ENCODE results near the gene DPP6. TPM values are rescaled to one million over a fixed set of nuclear protein-coding genes. Genes with fewer than 3 reads are reported as not detected.

The DPP6 gene
- total and polyA plus RNA-seq, 2 of the 8 experiments (the other 6 are each of a cell fraction or from before 2014, with no cell fraction given): 4.7 to 6.8 TPM

DNA sequence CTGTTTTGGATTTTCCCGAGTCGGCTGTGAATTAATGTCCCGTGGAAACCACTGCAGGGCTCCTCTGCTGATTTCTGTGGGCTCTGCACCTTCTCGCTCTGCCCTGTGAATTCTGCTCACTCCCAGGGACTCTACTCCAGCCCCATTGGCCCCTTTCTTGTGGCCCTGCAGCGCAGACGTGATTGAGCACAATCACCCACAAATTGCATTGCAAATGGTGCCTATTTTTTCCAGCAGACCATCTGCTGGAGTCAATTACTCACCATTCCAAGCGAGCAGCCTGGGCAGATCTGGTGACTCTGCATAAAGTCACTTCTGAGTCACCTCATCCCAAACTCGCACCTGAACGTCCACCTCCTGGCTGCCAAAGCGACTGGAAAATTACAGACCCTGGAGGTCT lies 714.9 kb downstream of the DPP6 start:
- CTCF ChIA-PET (ENCODE audit: partially characterized antibody): interaction anchor here (1.0 to 1.6 kb wide), 5 partner anchors 9 to 98 kb away, joined by 3 to 5 read pairs (median 4); no protein-coding TSS in a partner anchor
- DNase-seq (ENCODE audit: low read depth in 1 of 2, low spot score in 2 of 2) (no peak), FAIRE-seq (no peak)
- Histone ChIP-seq H3K9me3 (ENCODE audit: insufficient read depth in 2 of 2, low read depth in 1 of 2, low read length in 1 of 2) (no peaks in the 10 kb centered on the region), H3K79me2 (ENCODE audit: control insufficient read depth in 1 of 2, insufficient read depth in 2 of 2, low read length in 2 of 2) (no peaks in the 10 kb centered on the region), H3K4me2 (ENCODE audit: insufficient read depth in 1 of 2, low read depth in 2 of 2, low read length in 2 of 2) (no peak overlapping the region), H2BK12ac (ENCODE audit: low read depth, low read length) (no peak overlapping the region), H4K5ac (ENCODE audit: insufficient read length, low read depth, low read length) (no peak overlapping the region), H4K20me1 (replicated peaks in 1 of 2; ENCODE audit: control insufficient read depth in 1 of 2, insufficient read depth in 2 of 2, low read length in 2 of 2) (no peaks in the 10 kb centered on the region), H2BK120ac (replicated peaks; ENCODE audit: low read depth, low read length) (no peak overlapping the region), H2AK5ac (ENCODE audit: low read depth, low read length) (no peak overlapping the region), H3K56ac (replicated peaks; ENCODE audit: insufficient read length, low read depth, low read length) (no peak overlapping the region), H2AFZ (ENCODE audit: low read length) (0 out of 2 replicates have a peak overlapping the region, but pooled peaks have one; percentile 58), H3K4me1 (replicated peaks in 1 of 4; ENCODE audit: control insufficient read depth in 3 of 4, insufficient read depth in 4 of 4, low read length in 3 of 4) (peaks cover 3 to 15% (median 7%) of the 10 kb centered on the region in 4 experiments; a peak in 5 of 7 replicates), H3K18ac (ENCODE audit: extremely low read depth, low read length) (no peak overlapping the region), H3K23me2 (ENCODE audit: low read depth, low read length) (no peaks in the 10 kb centered on the region), H3K79me1 (ENCODE audit: low read depth, low read length) (no peaks in the 10 kb centered on the region), H2BK15ac (ENCODE audit: low read length) (no peak overlapping the region), H3K23ac (ENCODE audit: insufficient read length) (no peak overlapping the region), H3K14ac (ENCODE audit: insufficient read length) (no peak overlapping the region), H3K36me3 (ENCODE audit: control insufficient read depth in 2 of 4, insufficient read depth in 4 of 4, low read length in 3 of 4) (no peaks in the 10 kb centered on the region), H3K4me3 (ENCODE audit: extremely low read depth in 1 of 4, insufficient read depth in 2 of 4, low read depth in 3 of 4, low read length in 4 of 4) (no peak overlapping the region), H4K8ac (ENCODE audit: extremely low read depth, insufficient read depth, low read length) (no peak overlapping the region), H4K91ac (replicated peaks; ENCODE audit: insufficient read length, low read length) (no peak overlapping the region), H2BK5ac (ENCODE audit: low read depth, low read length) (0 out of 2 replicates have a peak overlapping the region, but pooled peaks have one; percentile 83), H3K4ac (replicated peaks; ENCODE audit: insufficient read length, low read depth, low read length) (no peak overlapping the region), H3K27ac (ENCODE audit: low read depth, low read length) (no peak overlapping the region), H3K27me3 (replicated peaks in 1 of 4; ENCODE audit: control insufficient read depth in 3 of 4, extremely low read depth in 1 of 4, insufficient read depth in 3 of 4, low read length in 3 of 4) (no peaks in the 10 kb centered on the region), H3K9ac (replicated peaks in 1 of 4; ENCODE audit: extremely low read depth in 1 of 4, low read depth in 3 of 4, low read length in 3 of 4) (no peak overlapping the region), H2BK20ac (ENCODE audit: low read length) (0 out of 2 replicates have a peak overlapping the region, but pooled peaks have one; percentile 72)
- WGBS, 2 experiments (ENCODE audit: extremely low coverage in 1 of 2, insufficient coverage in 1 of 2, insufficient read length in 1 of 2, insufficient replicate concordance in 2 of 2, low coverage in 1 of 2, low lambda C conversion rate in 2 of 2, missing lambda C conversion rate in 1 of 2): 83% methylated on average over 10 of the region's 10 CpGs; no CpG with 5 or more reads in 1 of the 2 experiments
- POLR2A ChIA-PET (ENCODE audit: partially characterized antibody): interaction anchor here (0.6 kb wide), 1 partner anchor 216 kb away, joined by 3 read pairs; no protein-coding TSS in a partner anchor
- TF ChIP-seq SP2 (IDR thresholded peaks at IDR 0.05; ENCODE audit: low read length) (no peak), YY1 (IDR thresholded peaks at IDR 0.05; ENCODE audit: low read depth, low read length) (no peak), CBX5 (IDR thresholded peaks at IDR 0.05; ENCODE audit: low read depth, low read length) (no peak), MAFK (IDR thresholded peaks at IDR 0.05; ENCODE audit: low read depth, low read length) (no peak), HDAC6 (IDR thresholded peaks at IDR 0.05; ENCODE audit: low read depth, low read length) (no peak), CEBPB (IDR thresholded peaks at IDR 0.05; ENCODE audit: low read depth, low read length) (no peak), KDM5A (IDR thresholded peaks at IDR 0.05; ENCODE audit: low read length) (no peak)
- TF ChIP-seq, protein P1, sequence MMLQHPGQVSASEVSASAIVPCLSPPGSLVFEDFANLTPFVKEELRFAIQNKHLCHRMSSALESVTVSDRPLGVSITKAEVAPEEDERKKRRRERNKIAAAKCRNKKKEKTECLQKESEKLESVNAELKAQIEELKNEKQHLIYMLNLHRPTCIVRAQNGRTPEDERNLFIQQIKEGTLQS (IDR thresholded peaks at IDR 0.05; ENCODE audit: insufficient read depth, low read depth, low read length): no peak
- TF ChIP-seq, protein P2, sequence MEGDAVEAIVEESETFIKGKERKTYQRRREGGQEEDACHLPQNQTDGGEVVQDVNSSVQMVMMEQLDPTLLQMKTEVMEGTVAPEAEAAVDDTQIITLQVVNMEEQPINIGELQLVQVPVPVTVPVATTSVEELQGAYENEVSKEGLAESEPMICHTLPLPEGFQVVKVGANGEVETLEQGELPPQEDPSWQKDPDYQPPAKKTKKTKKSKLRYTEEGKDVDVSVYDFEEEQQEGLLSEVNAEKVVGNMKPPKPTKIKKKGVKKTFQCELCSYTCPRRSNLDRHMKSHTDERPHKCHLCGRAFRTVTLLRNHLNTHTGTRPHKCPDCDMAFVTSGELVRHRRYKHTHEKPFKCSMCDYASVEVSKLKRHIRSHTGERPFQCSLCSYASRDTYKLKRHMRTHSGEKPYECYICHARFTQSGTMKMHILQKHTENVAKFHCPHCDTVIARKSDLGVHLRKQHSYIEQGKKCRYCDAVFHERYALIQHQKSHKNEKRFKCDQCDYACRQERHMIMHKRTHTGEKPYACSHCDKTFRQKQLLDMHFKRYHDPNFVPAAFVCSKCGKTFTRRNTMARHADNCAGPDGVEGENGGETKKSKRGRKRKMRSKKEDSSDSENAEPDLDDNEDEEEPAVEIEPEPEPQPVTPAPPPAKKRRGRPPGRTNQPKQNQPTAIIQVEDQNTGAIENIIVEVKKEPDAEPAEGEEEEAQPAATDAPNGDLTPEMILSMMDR (IDR thresholded peaks at IDR 0.05; ENCODE audit: control extremely low read depth in 1 of 3, insufficient read depth in 1 of 3, low read depth in 1 of 3, low read length in 3 of 3): no peak
- TF ChIP-seq, protein P3, sequence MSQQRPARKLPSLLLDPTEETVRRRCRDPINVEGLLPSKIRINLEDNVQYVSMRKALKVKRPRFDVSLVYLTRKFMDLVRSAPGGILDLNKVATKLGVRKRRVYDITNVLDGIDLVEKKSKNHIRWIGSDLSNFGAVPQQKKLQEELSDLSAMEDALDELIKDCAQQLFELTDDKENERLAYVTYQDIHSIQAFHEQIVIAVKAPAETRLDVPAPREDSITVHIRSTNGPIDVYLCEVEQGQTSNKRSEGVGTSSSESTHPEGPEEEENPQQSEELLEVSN (IDR thresholded peaks at IDR 0.05): no peak
